ENCODE data around the gene ITCH.

DNA sequence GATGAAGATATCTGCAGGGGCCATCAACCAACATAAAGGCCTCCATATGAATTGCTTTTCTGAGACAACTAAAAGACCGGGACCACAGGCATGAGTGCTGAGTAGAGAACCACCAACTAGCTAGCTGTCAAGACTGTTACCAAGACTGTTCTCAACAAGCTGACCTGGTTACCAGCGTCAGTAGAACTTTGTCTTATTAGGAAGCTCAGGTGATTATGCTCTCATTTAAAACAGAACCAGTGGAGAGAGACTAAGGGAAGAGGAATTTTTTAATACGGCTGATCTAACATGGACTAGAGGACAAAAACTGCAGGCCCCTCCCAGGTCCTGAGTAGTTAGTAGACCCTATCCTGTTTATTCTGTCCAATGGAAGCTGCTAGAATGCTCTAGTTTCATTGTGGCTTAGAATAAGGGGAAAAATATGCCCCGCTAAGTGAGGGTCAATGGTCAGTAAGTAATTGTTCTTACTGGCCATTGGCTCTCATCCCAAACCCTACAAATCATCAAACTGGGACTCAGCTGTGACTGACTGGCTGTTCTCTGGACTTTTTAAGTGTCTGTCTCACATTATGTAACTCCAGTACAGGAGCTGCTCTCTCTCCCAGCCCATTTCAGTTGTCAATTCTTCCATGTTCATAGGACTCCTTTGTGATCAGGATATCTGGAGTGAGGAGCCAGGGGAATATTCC lies 149.3 kb downstream of the ITCH start:
- TF ChIP-seq, protein P1, sequence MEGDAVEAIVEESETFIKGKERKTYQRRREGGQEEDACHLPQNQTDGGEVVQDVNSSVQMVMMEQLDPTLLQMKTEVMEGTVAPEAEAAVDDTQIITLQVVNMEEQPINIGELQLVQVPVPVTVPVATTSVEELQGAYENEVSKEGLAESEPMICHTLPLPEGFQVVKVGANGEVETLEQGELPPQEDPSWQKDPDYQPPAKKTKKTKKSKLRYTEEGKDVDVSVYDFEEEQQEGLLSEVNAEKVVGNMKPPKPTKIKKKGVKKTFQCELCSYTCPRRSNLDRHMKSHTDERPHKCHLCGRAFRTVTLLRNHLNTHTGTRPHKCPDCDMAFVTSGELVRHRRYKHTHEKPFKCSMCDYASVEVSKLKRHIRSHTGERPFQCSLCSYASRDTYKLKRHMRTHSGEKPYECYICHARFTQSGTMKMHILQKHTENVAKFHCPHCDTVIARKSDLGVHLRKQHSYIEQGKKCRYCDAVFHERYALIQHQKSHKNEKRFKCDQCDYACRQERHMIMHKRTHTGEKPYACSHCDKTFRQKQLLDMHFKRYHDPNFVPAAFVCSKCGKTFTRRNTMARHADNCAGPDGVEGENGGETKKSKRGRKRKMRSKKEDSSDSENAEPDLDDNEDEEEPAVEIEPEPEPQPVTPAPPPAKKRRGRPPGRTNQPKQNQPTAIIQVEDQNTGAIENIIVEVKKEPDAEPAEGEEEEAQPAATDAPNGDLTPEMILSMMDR (IDR thresholded peaks at IDR 0.05): no peak
- no peak for TF ChIP-seq POLR2A (IDR thresholded peaks at IDR 0.05)

Measured in body of pancreas (tissue), 4 donors.